GM19351 (cell line): ENCODE measurements around the gene CDKN2AIP.

Source experiments
- ATAC-seq: cut with Tn5 transposase; IDR thresholded peaks from one replicate; pipeline ENCODE4 v1.9.1; 2021; ENCODE audit warnings: mild to moderate bottlenecking, moderate library complexity; ENCODE audit not compliant: unreplicated experiment

CDKN2AIP gene

GRCh38 chr4:183444214-183445096, at the start of gene CDKN2AIP:
Gene CDKN2AIP, plus strand, starts transcription at chr4:183444636. Its CDS starts 162 bp downstream, at chr4:183444798.
- ATAC-seq = peak; percentile 80

- no peak for ATAC-seq
Measured at GRCh38 chr4:183395395-183395794, 49.0 kb upstream of the CDKN2AIP start.

GRCh38 chr4:183396227-183396637, 48.2 kb upstream of the CDKN2AIP start:
- no peak for ATAC-seq

- no peak for ATAC-seq
Measured at GRCh38 chr4:183397741-183398297, 46.6 kb upstream of the CDKN2AIP start.

- peak; percentile 88 for ATAC-seq
Measured at GRCh38 chr4:183398298-183399125, 45.9 kb upstream of the CDKN2AIP start.

- ATAC-seq = no peak
Measured at GRCh38 chr4:183399126-183399522, 45.3 kb upstream of the CDKN2AIP start.

- no peak for ATAC-seq
Measured at GRCh38 chr4:183399616-183400015, 44.8 kb upstream of the CDKN2AIP start.

GRCh38 chr4:183400035-183400434, 44.4 kb upstream of the CDKN2AIP start:
- no peak for ATAC-seq

GRCh38 chr4:183401473-183401872, 43.0 kb upstream of the CDKN2AIP start:
- ATAC-seq = no peak

- ATAC-seq = no peak
Measured at GRCh38 chr4:183402771-183403170, 41.7 kb upstream of the CDKN2AIP start.

- ATAC-seq = no peak
Measured at GRCh38 chr4:183403486-183403885, 41.0 kb upstream of the CDKN2AIP start.

GRCh38 chr4:183403961-183404360, 40.5 kb upstream of the CDKN2AIP start:
- no peak for ATAC-seq

GRCh38 chr4:183405303-183405702, 39.1 kb upstream of the CDKN2AIP start:
- no peak for ATAC-seq

GRCh38 chr4:183407128-183407585, 37.3 kb upstream of the CDKN2AIP start:
- ATAC-seq = peak; percentile 94

- no peak for ATAC-seq
Measured at GRCh38 chr4:183407635-183408464, 36.6 kb upstream of the CDKN2AIP start.

- ATAC-seq = no peak
Measured at GRCh38 chr4:183408796-183409195, 35.6 kb upstream of the CDKN2AIP start.

GRCh38 chr4:183409483-183409882, 35.0 kb upstream of the CDKN2AIP start:
- no peak for ATAC-seq

- no peak for ATAC-seq
Measured at GRCh38 chr4:183409934-183410333, 34.5 kb upstream of the CDKN2AIP start.

GRCh38 chr4:183411291-183411861, 33.1 kb upstream of the CDKN2AIP start:
- ATAC-seq = peak; percentile 36

- no peak for ATAC-seq
Measured at GRCh38 chr4:183412821-183413220, 31.6 kb upstream of the CDKN2AIP start.
